Body of pancreas (tissue), 4 donors: ENCODE results near the gene GALNTL6. TPM values are rescaled to one million over a fixed set of nuclear protein-coding genes. Genes with fewer than 3 reads are reported as not detected.

Experiments
- ATAC-seq: fragments of 150-250 bp; one replicate; pipeline ENCODE4 v1.9.1; 2016
- DNase-seq, 4 donors: peaks; one replicate each; pipeline ENCODE4 v3.0.0-alpha.2; 2019
- H3K27ac ChIP-seq, 4 donors: fragments of 200-600 bp; sonication (generic); 1 replicate in 3 of 4; 2 replicates in 1 of 4; pipeline versions ENCODE4 v1.5.1 to v1.6.1; 2016 to 2019; ENCODE audit warnings: mild to moderate bottlenecking in 1 of 4, mixed read lengths in 1 of 4, moderate library complexity in 1 of 4
- H3K27me3 ChIP-seq, 2 donors: fragments of 200-600 bp; sonication (generic); one replicate each; pipeline ENCODE4 v1.6.0; 2016; ENCODE audit warnings: mild to moderate bottlenecking in 1 of 2
- H3K36me3 ChIP-seq, 2 donors: fragments of 200-600 bp; sonication (generic); replicated peaks in 1 of 2; 2 replicates each; pipeline ENCODE4 v1.5.1; 2016; ENCODE audit warnings: low read depth in 2 of 2; ENCODE audit not compliant: insufficient read depth in 1 of 2
- H3K4me1 ChIP-seq: fragments of 200-600 bp; sonication (generic); one replicate; pipeline ENCODE4 v1.6.0; 2016
- H3K4me3 ChIP-seq, 2 donors: fragments of 200-600 bp; sonication (generic); 1 replicate in 1 of 2; 2 replicates in 1 of 2; pipeline ENCODE4 v1.5.1; 2016 to 2019
- H3K9me3 ChIP-seq, 3 donors: fragments of 200-600 bp; sonication (generic); 1 replicate in 2 of 3; 2 replicates in 1 of 3; pipeline ENCODE4 v1.5.1; 2016
- POLR2A ChIP-seq, 3 donors: fragments of 450-650 bp; IDR thresholded peaks; one replicate each; pipeline ENCODE4 v1.6.1; 2016; ENCODE audit warnings: antibody characterized with exemption in 3 of 3, mild to moderate bottlenecking in 2 of 3
- WGBS, 2 donors: methylation state at CpG; one replicate each; pipeline ENCODE4 v1.1.5; 2017; 5-methylcytosine and 5-hydroxymethylcytosine counted together
- intact Hi-C: fragments of 100-400 bp; cut with DNase I; formaldehyde crosslinking; loops from one replicate; pipeline ENCODE4 v1.15.1; 2023
- total RNA-seq, 2 donors: library from RNA; depleted of rRNA; stranded (reverse); fragments of >200 nt; gene quantifications; one replicate each; pipeline ENCODE4 v1.1.0, GENCODE V29; 2016
- TF ChIP-seq, protein P1 (sequence below), 7 experiments: fragments of 450-650 bp in 4 of 7; fragments of 200-600 bp in 3 of 7; sonication (generic) in 3 of 7; IDR thresholded peaks; one replicate each; pipeline ENCODE4 v1.5.1; 2016 to 2019; ENCODE audit warnings: antibody characterized with exemption in 7 of 7

GALNTL6 gene
- total RNA-seq, 2 donors from 2014 or later, result 0.26 TPM; not detected in 1

- Histone ChIP-seq H3K4me3 (peak overlapping the region in 1 of 2 donors; percentile 11), H3K27me3 (peaks cover 0 to 11% of the 10 kb centered on the region in 2 donors), H3K9me3 (no peaks in the 10 kb centered on the region), H3K36me3 (no peaks in the 10 kb centered on the region), H3K27ac (no peak overlapping the region), H3K4me1 (peaks cover 21% of the 10 kb centered on the region)
- 2 to 5% methylated on average over 10 to 43 of the region's 43 CpGs for WGBS, 2 donors
- no peak for TF ChIP-seq POLR2A (IDR thresholded peaks at IDR 0.05)
- TF ChIP-seq, protein P1, sequence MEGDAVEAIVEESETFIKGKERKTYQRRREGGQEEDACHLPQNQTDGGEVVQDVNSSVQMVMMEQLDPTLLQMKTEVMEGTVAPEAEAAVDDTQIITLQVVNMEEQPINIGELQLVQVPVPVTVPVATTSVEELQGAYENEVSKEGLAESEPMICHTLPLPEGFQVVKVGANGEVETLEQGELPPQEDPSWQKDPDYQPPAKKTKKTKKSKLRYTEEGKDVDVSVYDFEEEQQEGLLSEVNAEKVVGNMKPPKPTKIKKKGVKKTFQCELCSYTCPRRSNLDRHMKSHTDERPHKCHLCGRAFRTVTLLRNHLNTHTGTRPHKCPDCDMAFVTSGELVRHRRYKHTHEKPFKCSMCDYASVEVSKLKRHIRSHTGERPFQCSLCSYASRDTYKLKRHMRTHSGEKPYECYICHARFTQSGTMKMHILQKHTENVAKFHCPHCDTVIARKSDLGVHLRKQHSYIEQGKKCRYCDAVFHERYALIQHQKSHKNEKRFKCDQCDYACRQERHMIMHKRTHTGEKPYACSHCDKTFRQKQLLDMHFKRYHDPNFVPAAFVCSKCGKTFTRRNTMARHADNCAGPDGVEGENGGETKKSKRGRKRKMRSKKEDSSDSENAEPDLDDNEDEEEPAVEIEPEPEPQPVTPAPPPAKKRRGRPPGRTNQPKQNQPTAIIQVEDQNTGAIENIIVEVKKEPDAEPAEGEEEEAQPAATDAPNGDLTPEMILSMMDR (IDR thresholded peaks at IDR 0.05), result no peak
- no peak for ATAC-seq
- DNase-seq, result no peak
- intact Hi-C loops, result no loop called here
Observed at GRCh38 chr4:171813526-171814250, 484 bp downstream of the GALNTL6 start.

- Histone ChIP-seq H3K4me1 (peaks cover 21% of the 10 kb centered on the region), H3K9me3 (no peaks in the 10 kb centered on the region), H3K27ac (no peak overlapping the region), H3K27me3 (peaks cover 0 to 11% of the 10 kb centered on the region in 2 donors), H3K4me3 (no peak overlapping the region), H3K36me3 (no peaks in the 10 kb centered on the region)
- TF ChIP-seq, protein P1 (IDR thresholded peaks at IDR 0.05), result no peak
- no peak for TF ChIP-seq POLR2A (IDR thresholded peaks at IDR 0.05)
- whole genome bisulfite sequencing, 2 donors, result 45 to 48% methylated on average over 11 of the region's 11 CpGs
- ATAC-seq, result no peak
- DNase-seq, result no peak
- intact Hi-C loops, result no loop called here
Observed at GRCh38 chr4:171814545-171814944, 1.3 kb downstream of the GALNTL6 start.

GRCh38 chr4:171817026-171817425 is 3.8 kb downstream of the GALNTL6 start:
- H3K36me3 ChIP-seq, result no peaks in the 10 kb centered on the region
- H3K27me3 ChIP-seq, result peaks cover 0 to 10% of the 10 kb centered on the region in 2 donors
- no peak overlapping the region for H3K27ac ChIP-seq
- H3K9me3 ChIP-seq, result no peaks in the 10 kb centered on the region
- H3K4me1 ChIP-seq, result peaks cover 21% of the 10 kb centered on the region
- TF ChIP-seq, protein P1 (IDR thresholded peaks at IDR 0.05), result no peak
- TF ChIP-seq POLR2A (IDR thresholded peaks at IDR 0.05), result no peak
- DNase-seq, result no peak
- ATAC-seq, result no peak
- WGBS, 2 donors, result 68 to 72% methylated on average over 1 of the region's 1 CpG
- intact Hi-C loops, result no loop called here
- no peak overlapping the region for H3K4me3 ChIP-seq

DNA sequence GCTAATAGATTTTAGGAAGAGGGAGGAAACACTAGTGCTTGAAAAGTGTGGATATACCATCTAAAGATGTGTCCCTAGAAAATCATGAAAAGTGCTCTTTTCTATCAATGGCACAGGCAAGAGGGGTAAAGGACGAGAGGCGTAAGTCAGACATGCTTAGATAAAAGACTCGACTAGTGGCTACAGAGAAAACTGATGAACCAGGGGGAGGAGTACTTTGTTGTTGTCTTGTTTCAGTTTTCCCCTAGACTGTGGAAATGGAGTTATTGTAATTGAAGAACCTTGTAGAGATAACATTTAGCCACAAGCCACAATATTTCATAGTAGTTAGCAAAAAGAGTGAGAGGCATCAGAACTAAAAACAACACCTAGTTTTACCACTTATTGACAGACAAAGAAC is 21.4 kb downstream of the GALNTL6 start:
- intact Hi-C loops, result no loop called here
- DNase-seq (no peak), ATAC-seq (no peak)
- Histone ChIP-seq H3K36me3 (no peaks in the 10 kb centered on the region), H3K27ac (no peak overlapping the region), H3K9me3 (no peaks in the 10 kb centered on the region), H3K27me3 (no peaks in the 10 kb centered on the region), H3K4me3 (no peak overlapping the region), H3K4me1 (no peaks in the 10 kb centered on the region)
- TF ChIP-seq, protein P1 (IDR thresholded peaks at IDR 0.05), result no peak
- no peak for TF ChIP-seq POLR2A (IDR thresholded peaks at IDR 0.05)
- 26 to 40% methylated on average over 3 of the region's 3 CpGs for WGBS, 2 donors

- 72 to 89% methylated on average over 1 of the region's 1 CpG for WGBS, 2 donors
- Histone ChIP-seq H3K27ac (no peak overlapping the region), H3K9me3 (no peaks in the 10 kb centered on the region), H3K4me1 (no peaks in the 10 kb centered on the region), H3K27me3 (no peaks in the 10 kb centered on the region), H3K4me3 (no peak overlapping the region), H3K36me3 (no peaks in the 10 kb centered on the region)
- TF ChIP-seq, protein P1 (IDR thresholded peaks at IDR 0.05), result no peak
- no peak for TF ChIP-seq POLR2A (IDR thresholded peaks at IDR 0.05)
- ATAC-seq (no peak), DNase-seq (no peak)
- intact Hi-C loops, result no loop called here
Observed at GRCh38 chr4:171843456-171843855, 30.3 kb downstream of the GALNTL6 start.
